Esophagus muscularis mucosa (tissue), 4 donors: ENCODE results near the gene UBE2I. TPM values are rescaled to one million over a fixed set of nuclear protein-coding genes. Genes with fewer than 3 reads are reported as not detected.

ENCODE experiments used
- DNase-seq: peaks from one replicate; pipeline ENCODE4 v3.0.0-alpha.2; 2017; ENCODE audit errors: extremely low spot score
- H3K27ac ChIP-seq, 4 donors: fragments of 200-600 bp; sonication (generic); replicated peaks in 1 of 4; 1 replicate in 3 of 4; 2 replicates in 1 of 4; pipeline ENCODE4 v1.5.1; 2016 to 2019; ENCODE audit warnings: mild to moderate bottlenecking in 1 of 4
- H3K27me3 ChIP-seq, 4 donors: fragments of 200-600 bp; sonication (generic); one replicate each; pipeline versions ENCODE4 v1.5.1 to v1.6.0; 2016 to 2019
- H3K36me3 ChIP-seq, 4 donors: fragments of 200-600 bp; sonication (generic); one replicate each; pipeline ENCODE4 v1.5.1; 2016 to 2019
- H3K4me1 ChIP-seq, 4 donors: fragments of 200-600 bp; sonication (generic); one replicate each; pipeline ENCODE4 v1.5.1; 2016 to 2019
- H3K4me3 ChIP-seq, 4 donors: fragments of 200-600 bp; sonication (generic); 1 replicate in 2 of 4; 2 replicates in 2 of 4; pipeline ENCODE4 v1.5.1; 2016 to 2019; ENCODE audit warnings: mild to moderate bottlenecking in 4 of 4, moderate library complexity in 1 of 4
- H3K9me3 ChIP-seq, 4 donors: fragments of 200-600 bp; sonication (generic); 1 replicate in 3 of 4; 2 replicates in 1 of 4; pipeline ENCODE4 v1.5.1; 2016 to 2019
- CTCF ChIP-seq, 3 experiments: fragments of 200-600 bp in 2 of 3; fragments of 450-650 bp in 1 of 3; sonication (generic) in 2 of 3; IDR thresholded peaks; one replicate each; pipeline ENCODE4 v1.5.1; 2017 to 2019; ENCODE audit warnings: antibody characterized with exemption in 3 of 3, mild to moderate bottlenecking in 2 of 3, moderate library complexity in 1 of 3
- EP300 ChIP-seq: sonication (generic); formaldehyde crosslinking; IDR thresholded peaks from one replicate; pipeline ENCODE4 v1.6.1; 2017; ENCODE audit warnings: antibody characterized with exemption
- POLR2A ChIP-seq: fragments of 450-650 bp; IDR thresholded peaks from one replicate; pipeline ENCODE4 v1.6.1; 2017; ENCODE audit warnings: antibody characterized with exemption, moderate library complexity, mild to moderate bottlenecking, low read depth
- POLR2AphosphoS5 ChIP-seq, 2 donors: sonication (generic); formaldehyde crosslinking; IDR thresholded peaks; one replicate each; pipeline ENCODE4 v1.6.1; 2017; ENCODE audit warnings: antibody characterized with exemption in 2 of 2
- WGBS: methylation state at CpG from one replicate; pipeline ENCODE4 v1.1.5; 2018; 5-methylcytosine and 5-hydroxymethylcytosine counted together
- intact Hi-C: fragments of 100-400 bp; cut with DNase I; formaldehyde crosslinking; loops from one replicate; pipeline ENCODE4 v1.15.1; 2023
- total RNA-seq, 4 donors: library from RNA; depleted of rRNA; stranded (reverse); fragments of >200 nt; gene quantifications; one replicate each; pipeline versions ENCODE4 v1.1.0 to v1.2.1, GENCODE V29; 2016

UBE2I gene
- total RNA-seq, 4 donors from 2014 or later = 42.8 to 70.5 (median 63.9) TPM

GRCh38 chr16:1276580-1276878 lies 32.9 kb upstream of the UBE2I start:
- no peak for DNase-seq
- Histone ChIP-seq H3K36me3 (no peaks in the 10 kb centered on the region), H3K9me3 (no peaks in the 10 kb centered on the region), H3K27me3 (peaks cover 0 to 92% (median 2%) of the 10 kb centered on the region in 4 donors), H3K4me1 (peaks cover 0 to 8% (median 7%) of the 10 kb centered on the region in 4 donors), H3K27ac (no peak overlapping the region), H3K4me3 (no peak overlapping the region)
- no peak for TF ChIP-seq POLR2A
- TF ChIP-seq CTCF (IDR thresholded peaks at IDR 0.05) = no peak
- no peak for TF ChIP-seq EP300
- WGBS = 67% methylated on average over 7 of the region's 14 CpGs
- intact Hi-C loops = no loop called here

GRCh38 chr16:1277151-1277598 lies 32.3 kb upstream of the UBE2I start:
- no peaks in the 10 kb centered on the region for H3K36me3 ChIP-seq
- H3K27ac ChIP-seq = no peak overlapping the region
- intact Hi-C loops = no loop called here
- no peak overlapping the region for H3K4me3 ChIP-seq
- DNase-seq = no peak
- H3K4me1 ChIP-seq = peaks cover 0 to 2% (median under 1%) of the 10 kb centered on the region in 4 donors
- TF ChIP-seq EP300 (no peak), POLR2A (no peak), CTCF (IDR thresholded peaks at IDR 0.05) (no peak), POLR2AphosphoS5 (IDR thresholded peaks at IDR 0.05) (no peak)
- 63% methylated on average over 6 of the region's 19 CpGs for WGBS
- no peaks in the 10 kb centered on the region for H3K9me3 ChIP-seq
- H3K27me3 ChIP-seq = peaks cover 0 to 92% (median 2%) of the 10 kb centered on the region in 4 donors

- WGBS = 55% methylated on average over 20 of the region's 21 CpGs
- no peak for DNase-seq
- TF ChIP-seq POLR2AphosphoS5 (IDR thresholded peaks at IDR 0.05) = no peak
- peaks cover 0 to 91% (median 2%) of the 10 kb centered on the region in 4 donors for H3K27me3 ChIP-seq
- no peak overlapping the region for H3K27ac ChIP-seq
- no peak overlapping the region for H3K4me3 ChIP-seq
- no peaks in the 10 kb centered on the region for H3K36me3 ChIP-seq
- no peaks in the 10 kb centered on the region for H3K9me3 ChIP-seq
- intact Hi-C loops = no loop called here
- no peaks in the 10 kb centered on the region for H3K4me1 ChIP-seq
Measured at GRCh38 chr16:1277617-1278282, 31.7 kb upstream of the UBE2I start.

- no peak for DNase-seq
- intact Hi-C loops = no loop called here
- 43% methylated on average over 10 of the region's 18 CpGs for WGBS
- no peaks in the 10 kb centered on the region for H3K36me3 ChIP-seq
- H3K4me1 ChIP-seq = no peaks in the 10 kb centered on the region
- no peak for TF ChIP-seq POLR2A
- TF ChIP-seq EP300 = no peak
- no peak overlapping the region for H3K27ac ChIP-seq
- peaks cover 0 to 91% (median 2%) of the 10 kb centered on the region in 4 donors for H3K27me3 ChIP-seq
- no peaks in the 10 kb centered on the region for H3K9me3 ChIP-seq
- H3K4me3 ChIP-seq = no peak overlapping the region
Measured at GRCh38 chr16:1278477-1278876, 31.0 kb upstream of the UBE2I start.

GRCh38 chr16:1279081-1279944 lies 30.1 kb upstream of the UBE2I start:
- Histone ChIP-seq H3K4me1 (no peaks in the 10 kb centered on the region), H3K4me3 (no peak overlapping the region), H3K27ac (no peak overlapping the region), H3K9me3 (no peaks in the 10 kb centered on the region), H3K27me3 (peaks cover 0 to 92% (median 2%) of the 10 kb centered on the region in 4 donors), H3K36me3 (no peaks in the 10 kb centered on the region)
- TF ChIP-seq CTCF (IDR thresholded peaks at IDR 0.05) (no peak), EP300 (no peak)
- no peak for DNase-seq
- 74% methylated on average over 10 of the region's 30 CpGs for WGBS
- intact Hi-C loops = no loop called here
